Myocyte (in vitro differentiated cells): Measurements from ENCODE around the gene TWIST2. TPM values are rescaled to one million over a fixed set of nuclear protein-coding genes. Genes with fewer than 3 reads are reported as not detected.

Experiments
- DNase-seq: peaks from one replicate; pipeline ENCODE4 v3.0.0-alpha.2; 2012; ENCODE audit warnings: low read depth
- total RNA-seq: library from RNA; depleted of rRNA; stranded (reverse); fragments of >200 nt; gene quantifications from 2 replicates; pipeline ENCODE4 v1.2.3, GENCODE V29; 2014

Gene TWIST2
- total RNA-seq, 1 donor from 2014 or later, result 5.0 TPM

- DNase-seq, result no peak
These were observed 8.2 kb downstream of the TWIST2 start for GRCh38 chr2:238855891-238856580.

- no peak for DNase-seq
These were observed 9.1 kb downstream of the TWIST2 start for GRCh38 chr2:238856713-238857567.

DNA sequence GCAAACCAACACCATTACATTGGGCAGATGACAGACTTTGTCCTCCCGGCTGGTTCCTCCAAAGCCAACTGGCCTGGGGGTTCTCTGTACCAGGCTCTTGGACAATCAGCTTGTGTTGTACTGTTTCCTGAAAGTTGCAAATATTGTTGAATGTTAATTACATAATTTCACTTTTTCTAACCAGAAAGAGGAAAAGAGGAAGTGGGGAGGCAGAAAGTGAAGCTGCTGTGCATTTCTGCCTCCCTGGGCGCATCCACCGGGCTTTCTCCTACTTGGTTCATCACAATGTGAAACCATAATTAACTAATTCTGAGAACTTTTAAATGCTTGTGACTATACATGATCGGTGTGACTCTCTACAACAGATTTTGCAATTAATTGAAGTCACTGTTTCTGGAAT lies 10.1 kb downstream of the TWIST2 start:
- no peak for DNase-seq

DNA sequence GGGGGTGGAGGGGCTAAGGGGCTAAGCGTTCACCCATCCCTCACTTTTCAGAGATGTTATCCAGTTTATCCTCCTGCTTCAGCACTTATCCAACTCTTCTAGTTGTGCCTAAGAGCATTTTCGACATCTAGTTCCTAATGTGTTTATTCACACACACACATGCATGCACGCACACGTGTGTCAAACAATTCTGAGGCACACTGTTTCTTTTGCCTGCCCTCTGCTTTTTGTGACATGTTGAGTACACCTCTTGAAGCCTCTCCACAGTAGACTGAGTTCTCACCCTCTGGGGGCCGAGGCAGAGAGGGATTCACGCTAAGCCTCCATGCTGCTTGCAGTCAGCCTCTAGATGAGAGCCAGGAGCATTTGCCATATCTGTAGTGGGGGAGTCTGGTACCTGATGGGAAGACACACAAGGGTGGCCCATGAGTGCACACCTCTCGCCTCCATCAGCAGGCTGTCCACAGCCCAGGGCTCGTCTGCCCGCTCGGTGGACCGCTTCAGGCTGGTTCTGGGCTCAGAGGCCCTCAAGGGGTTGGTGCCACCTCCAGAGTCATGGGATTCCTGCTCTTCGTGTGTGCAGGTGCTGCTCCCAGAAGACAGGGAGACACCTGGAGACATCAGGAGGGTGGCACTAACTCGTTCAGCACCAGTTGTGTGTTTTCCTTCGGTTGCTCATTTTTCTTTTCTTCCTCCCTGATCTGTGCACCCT lies 11.9 kb downstream of the TWIST2 start:
- no peak for DNase-seq

GRCh38 chr2:238861013-238861730 lies 13.3 kb downstream of the TWIST2 start:
- DNase-seq, result no peak

GRCh38 chr2:238861766-238862315 lies 14.0 kb downstream of the TWIST2 start:
- DNase-seq, result no peak

GRCh38 chr2:238862701-238863100 lies 14.8 kb downstream of the TWIST2 start:
- no peak for DNase-seq

DNA sequence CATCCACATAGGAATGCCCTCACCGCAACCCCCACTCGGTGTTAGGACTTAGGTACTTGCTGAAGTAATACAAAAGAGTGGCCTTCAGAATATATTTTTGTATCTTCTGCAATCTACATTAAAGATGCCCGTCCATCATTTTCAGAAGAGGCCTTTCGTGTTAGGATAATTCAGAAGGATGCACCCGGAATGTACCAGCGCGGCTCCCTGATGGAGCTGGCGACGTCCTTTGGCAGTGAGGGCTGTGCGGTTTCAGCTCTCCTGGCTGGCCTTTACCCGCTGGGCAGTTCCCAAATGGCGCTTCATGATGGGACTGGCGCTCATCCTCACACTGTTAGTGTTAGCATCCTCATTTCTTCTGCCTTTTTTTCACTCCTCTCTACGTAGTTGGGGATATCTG lies 15.3 kb downstream of the TWIST2 start:
- no peak for DNase-seq

DNA sequence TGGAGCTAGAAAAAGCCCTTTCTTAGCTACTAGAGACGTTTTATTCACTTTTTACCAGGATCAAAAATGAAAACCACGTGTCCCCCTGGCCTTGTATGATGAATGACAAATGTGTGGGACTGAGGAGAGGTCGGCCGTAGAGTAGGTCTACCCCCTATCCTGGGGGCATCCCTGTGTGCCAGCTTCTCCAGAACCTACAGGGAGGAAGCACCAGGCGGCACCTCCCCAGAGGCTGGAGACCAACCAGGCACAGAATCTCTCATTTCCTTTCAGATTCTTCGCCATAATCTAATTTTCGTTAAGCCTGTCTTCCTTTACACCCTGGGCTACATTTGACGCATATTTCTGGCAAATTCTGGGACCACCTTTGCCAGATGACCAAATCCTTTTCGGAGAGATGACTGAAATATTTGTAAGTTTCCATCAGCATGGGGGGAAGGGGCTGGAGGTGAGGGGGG lies 15.9 kb downstream of the TWIST2 start:
- no peak for DNase-seq

DNA sequence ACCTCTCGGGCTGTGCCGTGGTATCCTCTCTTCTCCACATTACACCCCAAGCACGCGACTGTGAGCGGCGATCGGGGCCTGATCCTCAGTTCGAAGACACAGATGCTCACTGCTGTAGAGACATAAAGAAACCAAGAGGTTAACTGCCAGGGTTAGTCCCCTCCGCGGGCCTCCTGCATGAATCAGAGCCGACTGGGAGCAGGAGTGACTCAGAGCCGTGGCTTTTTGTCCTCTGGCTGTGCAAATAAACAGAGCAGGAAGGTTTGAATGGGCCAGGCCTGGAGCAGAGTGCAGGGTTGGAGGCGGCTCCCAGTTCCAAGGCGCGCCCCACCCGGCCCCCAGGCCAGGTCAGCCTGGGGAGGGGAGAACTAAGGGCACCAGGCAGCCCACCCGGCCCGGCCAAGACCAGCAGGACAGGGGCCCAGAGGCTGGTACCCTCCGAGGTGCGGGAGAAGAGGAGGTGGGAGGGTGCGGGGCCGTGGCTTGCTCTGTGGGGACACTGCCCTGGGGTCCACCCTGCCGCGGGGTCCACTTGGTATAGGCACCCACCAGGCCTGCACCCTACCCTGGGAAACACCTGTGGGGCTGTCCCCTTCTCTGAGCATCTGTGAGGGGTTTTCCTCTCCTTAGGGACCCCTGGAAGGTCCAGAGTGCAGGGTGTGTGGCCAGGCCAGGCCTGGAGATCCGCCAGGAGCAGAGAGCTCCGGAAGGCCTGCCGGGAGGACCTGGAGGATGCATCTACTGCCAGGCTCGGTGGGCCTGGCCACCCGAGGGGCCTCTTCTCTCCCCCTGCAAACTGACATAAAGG lies 16.5 kb downstream of the TWIST2 start:
- DNase-seq, result peak; percentile 96

DNA sequence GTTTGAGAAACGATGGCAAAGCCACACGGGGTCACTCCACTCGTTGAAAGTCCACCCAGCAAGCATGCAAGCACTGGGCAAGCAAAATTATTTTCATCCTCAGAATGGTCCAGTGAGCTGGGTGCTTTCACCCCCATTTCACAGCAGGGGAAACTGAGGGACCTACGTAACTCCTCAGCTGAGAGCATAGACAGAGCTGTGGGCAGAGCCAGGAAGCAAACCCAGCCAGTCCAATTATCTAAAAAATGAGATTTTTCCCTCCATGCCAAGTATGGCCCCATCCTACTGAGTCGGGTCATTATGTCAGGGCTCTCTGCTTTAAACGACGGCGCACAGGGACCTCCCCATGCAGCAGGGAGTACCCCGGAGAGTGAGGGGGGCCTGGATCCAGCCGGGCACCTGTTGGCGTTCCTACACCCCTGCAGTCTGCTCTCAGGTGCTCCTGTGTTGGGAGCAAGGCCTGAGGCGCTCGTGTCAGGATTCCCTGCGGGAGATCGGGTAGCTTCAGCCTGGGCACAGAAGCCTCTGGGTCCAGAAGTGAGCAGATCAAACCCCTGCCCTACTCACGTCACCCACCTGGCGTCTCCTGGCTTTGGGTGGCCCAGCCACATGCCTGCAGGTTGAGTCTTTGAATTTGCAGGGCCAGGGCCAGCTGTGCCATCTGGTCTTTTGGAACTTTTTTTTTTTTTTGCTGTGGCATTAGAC lies 17.3 kb downstream of the TWIST2 start:
- no peak for DNase-seq

DNA sequence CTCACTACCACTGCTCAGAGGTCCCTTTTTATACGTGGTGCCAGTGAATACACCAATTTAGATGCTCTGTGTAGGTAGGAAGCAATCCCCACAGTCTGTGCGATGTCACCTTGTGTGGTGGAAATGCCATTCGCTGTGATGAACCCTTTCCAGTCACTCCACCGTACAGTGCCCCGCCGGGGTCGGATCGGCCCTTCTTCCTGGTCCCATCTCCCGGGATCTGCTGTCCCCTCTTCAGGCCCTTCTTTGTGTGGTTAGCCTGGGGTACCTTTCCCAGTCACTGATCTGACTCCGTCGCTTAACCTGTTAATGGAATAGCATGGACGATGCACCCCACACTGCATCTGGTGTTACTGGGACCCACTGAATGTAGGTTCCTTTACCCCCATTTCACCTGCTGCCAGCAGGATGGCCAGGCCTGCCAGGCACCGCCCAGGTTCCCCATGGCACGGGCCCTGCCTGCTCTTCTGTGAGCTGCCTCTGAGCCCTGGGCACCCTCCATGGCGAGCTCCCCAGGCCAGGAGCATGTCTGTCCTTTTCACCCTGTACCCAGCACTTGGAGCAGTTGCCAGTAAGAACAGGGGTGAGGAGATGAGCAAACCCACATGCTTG lies 18.0 kb downstream of the TWIST2 start:
- DNase-seq, result no peak

GRCh38 chr2:238866656-238867277 lies 18.9 kb downstream of the TWIST2 start:
- peak; percentile 64 for DNase-seq

DNA sequence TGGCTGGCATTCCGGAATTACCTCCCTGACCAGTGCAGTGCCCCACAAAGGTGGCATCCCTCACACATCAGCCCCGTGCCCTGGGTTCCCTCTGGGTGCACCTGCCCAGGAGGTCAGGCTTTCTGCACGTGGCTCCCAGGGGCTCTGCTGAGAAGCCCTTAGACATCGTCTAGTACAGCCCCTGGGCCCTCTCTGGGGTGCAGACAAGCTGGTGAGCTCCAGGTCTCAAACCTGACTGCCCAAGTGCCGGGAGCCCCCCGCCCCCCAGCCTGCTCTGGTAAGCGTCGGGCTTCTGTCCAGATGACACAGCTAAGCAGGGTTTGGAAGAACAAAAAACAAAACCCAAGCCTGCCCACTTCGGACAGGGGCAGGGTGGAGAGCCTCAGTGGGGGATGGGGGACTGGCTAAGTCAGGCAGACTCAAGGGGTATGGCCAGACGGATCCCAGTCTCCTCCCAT lies 20.2 kb downstream of the TWIST2 start:
- no peak for DNase-seq

DNA sequence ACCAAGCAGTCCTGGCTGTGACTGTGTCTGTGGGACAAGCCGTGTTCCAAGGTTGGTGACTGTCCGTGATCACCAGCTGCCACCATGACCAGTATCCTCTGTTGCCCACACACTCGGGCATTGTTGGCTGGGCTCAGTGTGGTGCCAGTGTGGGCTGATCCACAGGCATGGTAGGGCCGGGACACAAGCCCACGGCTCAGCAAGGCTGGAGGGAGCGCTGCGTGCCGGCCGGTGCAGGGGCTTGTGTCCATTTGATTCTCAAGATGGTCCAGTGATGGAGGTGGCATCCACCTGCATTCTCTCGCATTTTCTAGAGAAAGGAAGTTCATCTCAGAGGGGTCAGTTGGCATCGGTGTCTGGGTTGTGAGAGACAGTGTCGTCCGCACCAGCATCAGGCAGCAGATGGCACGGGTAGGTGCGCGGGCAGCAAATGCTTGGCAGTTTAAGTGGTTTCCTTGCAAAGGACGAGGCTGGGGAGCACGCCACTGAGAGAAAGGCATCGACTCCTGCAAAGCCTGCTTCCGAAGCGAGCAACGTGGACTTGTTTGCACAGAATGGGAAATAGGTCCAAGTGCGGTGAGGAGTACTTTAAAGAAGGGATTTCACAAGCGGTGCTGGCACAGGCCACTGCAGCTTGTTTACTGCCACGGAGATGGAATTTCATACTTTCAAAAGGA lies 20.9 kb downstream of the TWIST2 start:
- peak; percentile 31 for DNase-seq

DNA sequence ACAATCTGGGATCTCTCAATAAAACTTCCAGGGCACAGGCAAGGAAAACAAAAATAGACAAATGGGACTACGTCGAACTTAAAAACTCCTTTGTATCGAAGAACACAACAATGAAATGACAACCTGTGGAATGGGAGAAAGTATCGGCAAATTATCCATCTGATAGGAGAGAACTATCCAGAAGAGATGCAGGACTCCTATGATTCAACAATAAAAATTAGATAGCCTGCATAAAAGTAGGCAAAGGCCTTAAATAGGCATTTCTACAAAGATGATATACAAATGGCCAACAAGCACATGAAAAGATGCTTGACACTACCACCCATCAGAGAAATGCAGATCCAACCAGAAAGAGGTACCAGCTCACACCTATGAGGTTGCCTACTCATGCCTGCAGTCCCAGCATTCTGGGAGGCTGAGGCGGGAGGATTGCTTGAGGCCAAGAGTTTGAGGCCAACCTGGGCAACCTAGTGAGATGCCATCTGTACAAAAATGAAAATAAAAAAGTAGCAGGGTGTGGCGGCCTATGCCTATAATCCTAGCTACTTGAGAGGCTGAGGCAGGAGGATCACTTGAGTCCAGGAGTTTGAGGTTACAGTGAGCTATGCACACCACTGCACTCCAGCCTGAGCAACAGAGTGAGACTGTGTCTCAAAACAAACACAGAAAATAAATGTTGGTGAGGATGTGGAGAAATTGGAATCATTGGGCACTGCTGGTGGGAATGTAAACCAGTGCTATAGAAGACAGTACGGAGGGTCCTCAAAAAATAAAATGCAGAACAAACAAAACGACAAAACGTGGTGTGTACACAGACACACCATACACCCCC lies 21.6 kb downstream of the TWIST2 start:
- DNase-seq, result no peak

DNA sequence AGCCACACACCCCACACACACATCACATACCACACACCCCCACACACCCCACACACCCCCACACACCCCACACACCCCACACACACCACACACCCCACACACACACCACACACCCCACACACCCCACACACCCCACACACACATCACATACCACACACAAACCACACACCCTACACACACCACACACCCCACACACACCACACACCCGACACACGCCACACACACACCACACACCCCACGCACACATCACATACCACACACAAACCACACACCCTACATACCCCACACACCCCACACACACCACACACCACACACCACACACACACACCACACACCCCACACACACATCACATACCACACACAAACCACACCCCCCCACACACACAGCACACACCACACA lies 22.4 kb downstream of the TWIST2 start:
- DNase-seq, result no peak
